GM23338 (cell line): ENCODE measurements around the gene RGS7. TPM values are rescaled to one million over a fixed set of nuclear protein-coding genes. Genes with fewer than 3 reads are reported as not detected.

ENCODE experiments used
- ATAC-seq: fragments of 200-7000 bp; cut with Tn5 transposase; 3 replicates; pipeline ENCODE4 v1.9.1; 2020
- DNase-seq: peaks from one replicate; pipeline ENCODE4 v3.0.0-alpha.2; 2015; ENCODE audit warnings: low spot score
- H2AFZ ChIP-seq: fragments of 200-600 bp; sonication (generic); 2 replicates; pipeline ENCODE4 v1.8.0; 2016; ENCODE audit warnings: antibody characterized with exemption, mild to moderate bottlenecking, moderate library complexity
- H3F3A ChIP-seq: fragments of 200-600 bp; sonication (generic); replicated peaks from 2 replicates; pipeline ENCODE4 v1.8.0; 2017; ENCODE audit warnings: antibody characterized with exemption, mixed run types, low read depth
- H3K27ac ChIP-seq: fragments of 200-600 bp; sonication (generic); 2 replicates; pipeline ENCODE4 v1.6.1; 2016; ENCODE audit warnings: low read depth
- H3K27me3 ChIP-seq: fragments of 200-600 bp; sonication (generic); 2 replicates; pipeline ENCODE4 v1.8.0; 2016; ENCODE audit warnings: mild to moderate bottlenecking, mixed run types, moderate library complexity; ENCODE audit not compliant: insufficient read depth
- H3K36me3 ChIP-seq: fragments of 200-600 bp; sonication (generic); 2 replicates; pipeline ENCODE4 v1.8.0; 2016; ENCODE audit warnings: mild to moderate bottlenecking; ENCODE audit not compliant: insufficient read depth
- H3K4me1 ChIP-seq: fragments of 200-600 bp; sonication (generic); 2 replicates; pipeline ENCODE4 v1.8.0; 2016; ENCODE audit warnings: mild to moderate bottlenecking, moderate library complexity; ENCODE audit not compliant: insufficient read depth
- H3K4me2 ChIP-seq: fragments of 200-600 bp; sonication (generic); 2 replicates; pipeline ENCODE4 v1.7.1; 2017; ENCODE audit warnings: mixed run types
- H3K4me3 ChIP-seq: fragments of 200-600 bp; sonication (generic); 2 replicates; pipeline ENCODE4 v1.6.1; 2016; ENCODE audit warnings: mixed run types
- H3K79me2 ChIP-seq: fragments of 200-600 bp; sonication (generic); replicated peaks from 2 replicates; pipeline ENCODE4 v1.8.0; 2017; ENCODE audit warnings: mild to moderate bottlenecking; ENCODE audit not compliant: insufficient read depth
- H3K9me2 ChIP-seq: fragments of 200-600 bp; sonication (generic); 2 replicates; pipeline ENCODE4 v1.8.0; 2017; ENCODE audit not compliant: insufficient read depth
- H4K20me1 ChIP-seq: fragments of 200-600 bp; sonication (generic); replicated peaks from 2 replicates; pipeline ENCODE4 v1.8.0; 2017; ENCODE audit warnings: mild to moderate bottlenecking; ENCODE audit not compliant: insufficient read depth
- H3K27ac Mint-ChIP-seq: 2 replicates; pipeline ENCODE4 v1.8.0; 2020; ENCODE audit warnings: inconsistent platforms, mild to moderate bottlenecking, moderate library complexity, mixed read lengths
- H3K27me3 Mint-ChIP-seq: 3 replicates; pipeline ENCODE4 v1.8.0; 2022; ENCODE audit warnings: low read depth, mild to moderate bottlenecking, moderate library complexity, mixed read lengths, inconsistent platforms; ENCODE audit not compliant: insufficient read depth, poor library complexity
- H3K36me3 Mint-ChIP-seq: 3 replicates; pipeline ENCODE4 v1.8.0; 2021; ENCODE audit warnings: low read depth, mild to moderate bottlenecking, inconsistent platforms, moderate library complexity, mixed read lengths
- H3K4me1 Mint-ChIP-seq: 3 replicates; pipeline ENCODE4 v1.8.0; 2020; ENCODE audit warnings: mild to moderate bottlenecking, inconsistent platforms, mixed read lengths
- H3K4me3 Mint-ChIP-seq: 3 replicates; pipeline ENCODE4 v1.8.0; 2021; ENCODE audit warnings: moderate library complexity, mild to moderate bottlenecking, inconsistent platforms, mixed read lengths
- H3K9me3 Mint-ChIP-seq: 3 replicates; pipeline ENCODE4 v1.8.0; 2020; ENCODE audit warnings: moderate library complexity, mild to moderate bottlenecking, inconsistent platforms, mixed read lengths
- NANOG ChIP-seq: IDR thresholded peaks from 2 replicates; pipeline ENCODE4 v1.6.1; 2016; ENCODE audit warnings: antibody characterized with exemption, borderline replicate concordance
- POLR2AphosphoS5 ChIP-seq: IDR thresholded peaks from 2 replicates; pipeline ENCODE4 v1.6.1; 2016; ENCODE audit warnings: antibody characterized with exemption, low read depth
- STAT1 ChIP-seq: IDR thresholded peaks from one replicate; pipeline ENCODE4 v1.6.1; 2016; ENCODE audit warnings: antibody characterized with exemption; ENCODE audit not compliant: unreplicated experiment
- ZNF331 ChIP-seq: fragments of 250-450 bp; sonication (Bioruptor Pico); IDR thresholded peaks from 2 replicates; pipeline ENCODE4 v1.5.0; 2020; ENCODE audit warnings: low read depth, mild to moderate bottlenecking, moderate library complexity
- polyA plus RNA-seq: library from polyadenylated mRNA; unstranded; fragments of >200 nt; fragmentation: Nextera tagmentation; extraction: Ambion mirVana; gene quantifications from 2 replicates; pipeline ENCODE4 v1.2.1, GENCODE V29; 2016
- total RNA-seq: library from RNA; depleted of rRNA; stranded (reverse); fragments of >200 nt; shearing (Covaris generic); gene quantifications from 2 replicates; pipeline ENCODE4 v1.2.3, GENCODE V29; 2014
- TF ChIP-seq, protein P1 (sequence below): fragments of 250-450 bp; sonication (Bioruptor Pico); IDR thresholded peaks from 2 replicates; pipeline ENCODE4 v1.5.0; 2020; ENCODE audit warnings: mild to moderate bottlenecking, moderate library complexity
- TF ChIP-seq, protein P2 (sequence below): IDR thresholded peaks from 2 replicates; pipeline ENCODE4 v1.6.1; 2016; ENCODE audit warnings: antibody characterized with exemption
- TF ChIP-seq, protein P3 (sequence below): IDR thresholded peaks from one replicate; pipeline ENCODE4 v1.6.1; 2018; ENCODE audit warnings: antibody characterized with exemption; ENCODE audit not compliant: unreplicated experiment

The RGS7 gene
- total and polyA plus RNA-seq, 2 experiments from 2014 or later: 2.0 to 2.2 TPM

DNA sequence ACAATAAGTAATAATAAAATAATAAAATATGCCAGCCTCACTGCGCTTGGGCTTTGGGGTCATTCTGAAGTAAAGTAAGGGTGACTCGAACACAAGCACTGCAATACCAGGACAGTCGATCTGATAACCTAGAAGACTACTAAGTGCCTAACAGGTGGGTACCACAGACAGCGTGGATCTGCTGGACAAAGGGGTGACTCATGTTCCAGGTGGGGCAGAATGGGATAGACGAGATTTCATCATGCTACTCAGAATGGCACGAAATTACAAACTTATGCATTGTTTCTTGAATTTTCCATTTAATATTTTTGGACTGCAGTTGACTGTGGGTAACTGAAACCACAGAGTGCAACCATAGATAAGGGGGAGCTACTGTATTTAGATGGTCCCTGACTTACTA lies 523.9 kb downstream of the RGS7 start (continued):
- TF ChIP-seq, protein P1, sequence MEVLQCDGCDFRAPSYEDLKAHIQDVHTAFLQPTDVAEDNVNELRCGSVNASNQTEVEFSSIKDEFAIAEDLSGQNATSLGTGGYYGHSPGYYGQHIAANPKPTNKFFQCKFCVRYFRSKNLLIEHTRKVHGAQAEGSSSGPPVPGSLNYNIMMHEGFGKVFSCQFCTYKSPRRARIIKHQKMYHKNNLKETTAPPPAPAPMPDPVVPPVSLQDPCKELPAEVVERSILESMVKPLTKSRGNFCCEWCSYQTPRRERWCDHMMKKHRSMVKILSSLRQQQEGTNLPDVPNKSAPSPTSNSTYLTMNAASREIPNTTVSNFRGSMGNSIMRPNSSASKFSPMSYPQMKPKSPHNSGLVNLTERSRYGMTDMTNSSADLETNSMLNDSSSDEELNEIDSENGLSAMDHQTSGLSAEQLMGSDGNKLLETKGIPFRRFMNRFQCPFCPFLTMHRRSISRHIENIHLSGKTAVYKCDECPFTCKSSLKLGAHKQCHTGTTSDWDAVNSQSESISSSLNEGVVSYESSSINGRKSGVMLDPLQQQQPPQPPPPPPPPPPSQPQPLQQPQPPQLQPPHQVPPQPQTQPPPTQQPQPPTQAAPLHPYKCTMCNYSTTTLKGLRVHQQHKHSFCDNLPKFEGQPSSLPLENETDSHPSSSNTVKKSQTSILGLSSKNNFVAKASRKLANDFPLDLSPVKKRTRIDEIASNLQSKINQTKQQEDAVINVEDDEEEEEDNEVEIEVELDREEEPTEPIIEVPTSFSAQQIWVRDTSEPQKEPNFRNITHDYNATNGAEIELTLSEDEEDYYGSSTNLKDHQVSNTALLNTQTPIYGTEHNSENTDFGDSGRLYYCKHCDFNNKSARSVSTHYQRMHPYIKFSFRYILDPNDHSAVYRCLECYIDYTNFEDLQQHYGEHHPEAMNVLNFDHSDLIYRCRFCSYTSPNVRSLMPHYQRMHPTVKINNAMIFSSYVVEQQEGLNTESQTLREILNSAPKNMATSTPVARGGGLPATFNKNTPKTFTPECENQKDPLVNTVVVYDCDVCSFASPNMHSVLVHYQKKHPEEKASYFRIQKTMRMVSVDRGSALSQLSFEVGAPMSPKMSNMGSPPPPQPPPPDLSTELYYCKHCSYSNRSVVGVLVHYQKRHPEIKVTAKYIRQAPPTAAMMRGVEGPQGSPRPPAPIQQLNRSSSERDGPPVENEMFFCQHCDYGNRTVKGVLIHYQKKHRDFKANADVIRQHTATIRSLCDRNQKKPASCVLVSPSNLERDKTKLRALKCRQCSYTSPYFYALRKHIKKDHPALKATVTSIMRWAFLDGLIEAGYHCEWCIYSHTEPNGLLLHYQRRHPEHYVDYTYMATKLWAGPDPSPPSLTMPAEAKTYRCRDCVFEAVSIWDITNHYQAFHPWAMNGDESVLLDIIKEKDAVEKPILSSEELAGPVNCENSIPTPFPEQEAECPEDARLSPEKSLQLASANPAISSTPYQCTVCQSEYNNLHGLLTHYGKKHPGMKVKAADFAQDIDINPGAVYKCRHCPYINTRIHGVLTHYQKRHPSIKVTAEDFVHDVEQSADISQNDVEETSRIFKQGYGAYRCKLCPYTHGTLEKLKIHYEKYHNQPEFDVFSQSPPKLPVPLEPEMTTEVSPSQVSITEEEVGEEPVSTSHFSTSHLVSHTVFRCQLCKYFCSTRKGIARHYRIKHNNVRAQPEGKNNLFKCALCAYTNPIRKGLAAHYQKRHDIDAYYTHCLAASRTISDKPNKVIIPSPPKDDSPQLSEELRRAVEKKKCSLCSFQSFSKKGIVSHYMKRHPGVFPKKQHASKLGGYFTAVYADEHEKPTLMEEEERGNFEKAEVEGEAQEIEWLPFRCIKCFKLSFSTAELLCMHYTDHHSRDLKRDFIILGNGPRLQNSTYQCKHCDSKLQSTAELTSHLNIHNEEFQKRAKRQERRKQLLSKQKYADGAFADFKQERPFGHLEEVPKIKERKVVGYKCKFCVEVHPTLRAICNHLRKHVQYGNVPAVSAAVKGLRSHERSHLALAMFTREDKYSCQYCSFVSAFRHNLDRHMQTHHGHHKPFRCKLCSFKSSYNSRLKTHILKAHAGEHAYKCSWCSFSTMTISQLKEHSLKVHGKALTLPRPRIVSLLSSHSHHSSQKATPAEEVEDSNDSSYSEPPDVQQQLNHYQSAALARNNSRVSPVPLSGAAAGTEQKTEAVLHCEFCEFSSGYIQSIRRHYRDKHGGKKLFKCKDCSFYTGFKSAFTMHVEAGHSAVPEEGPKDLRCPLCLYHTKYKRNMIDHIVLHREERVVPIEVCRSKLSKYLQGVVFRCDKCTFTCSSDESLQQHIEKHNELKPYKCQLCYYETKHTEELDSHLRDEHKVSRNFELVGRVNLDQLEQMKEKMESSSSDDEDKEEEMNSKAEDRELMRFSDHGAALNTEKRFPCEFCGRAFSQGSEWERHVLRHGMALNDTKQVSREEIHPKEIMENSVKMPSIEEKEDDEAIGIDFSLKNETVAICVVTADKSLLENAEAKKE (CRISPR knock-in tag): no peak
- TF ChIP-seq, protein P2, sequence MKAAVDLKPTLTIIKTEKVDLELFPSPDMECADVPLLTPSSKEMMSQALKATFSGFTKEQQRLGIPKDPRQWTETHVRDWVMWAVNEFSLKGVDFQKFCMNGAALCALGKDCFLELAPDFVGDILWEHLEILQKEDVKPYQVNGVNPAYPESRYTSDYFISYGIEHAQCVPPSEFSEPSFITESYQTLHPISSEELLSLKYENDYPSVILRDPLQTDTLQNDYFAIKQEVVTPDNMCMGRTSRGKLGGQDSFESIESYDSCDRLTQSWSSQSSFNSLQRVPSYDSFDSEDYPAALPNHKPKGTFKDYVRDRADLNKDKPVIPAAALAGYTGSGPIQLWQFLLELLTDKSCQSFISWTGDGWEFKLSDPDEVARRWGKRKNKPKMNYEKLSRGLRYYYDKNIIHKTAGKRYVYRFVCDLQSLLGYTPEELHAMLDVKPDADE: no peak
- TF ChIP-seq, protein P3, sequence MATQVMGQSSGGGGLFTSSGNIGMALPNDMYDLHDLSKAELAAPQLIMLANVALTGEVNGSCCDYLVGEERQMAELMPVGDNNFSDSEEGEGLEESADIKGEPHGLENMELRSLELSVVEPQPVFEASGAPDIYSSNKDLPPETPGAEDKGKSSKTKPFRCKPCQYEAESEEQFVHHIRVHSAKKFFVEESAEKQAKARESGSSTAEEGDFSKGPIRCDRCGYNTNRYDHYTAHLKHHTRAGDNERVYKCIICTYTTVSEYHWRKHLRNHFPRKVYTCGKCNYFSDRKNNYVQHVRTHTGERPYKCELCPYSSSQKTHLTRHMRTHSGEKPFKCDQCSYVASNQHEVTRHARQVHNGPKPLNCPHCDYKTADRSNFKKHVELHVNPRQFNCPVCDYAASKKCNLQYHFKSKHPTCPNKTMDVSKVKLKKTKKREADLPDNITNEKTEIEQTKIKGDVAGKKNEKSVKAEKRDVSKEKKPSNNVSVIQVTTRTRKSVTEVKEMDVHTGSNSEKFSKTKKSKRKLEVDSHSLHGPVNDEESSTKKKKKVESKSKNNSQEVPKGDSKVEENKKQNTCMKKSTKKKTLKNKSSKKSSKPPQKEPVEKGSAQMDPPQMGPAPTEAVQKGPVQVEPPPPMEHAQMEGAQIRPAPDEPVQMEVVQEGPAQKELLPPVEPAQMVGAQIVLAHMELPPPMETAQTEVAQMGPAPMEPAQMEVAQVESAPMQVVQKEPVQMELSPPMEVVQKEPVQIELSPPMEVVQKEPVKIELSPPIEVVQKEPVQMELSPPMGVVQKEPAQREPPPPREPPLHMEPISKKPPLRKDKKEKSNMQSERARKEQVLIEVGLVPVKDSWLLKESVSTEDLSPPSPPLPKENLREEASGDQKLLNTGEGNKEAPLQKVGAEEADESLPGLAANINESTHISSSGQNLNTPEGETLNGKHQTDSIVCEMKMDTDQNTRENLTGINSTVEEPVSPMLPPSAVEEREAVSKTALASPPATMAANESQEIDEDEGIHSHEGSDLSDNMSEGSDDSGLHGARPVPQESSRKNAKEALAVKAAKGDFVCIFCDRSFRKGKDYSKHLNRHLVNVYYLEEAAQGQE: no peak
- no peak for TF ChIP-seq POLR2AphosphoS5

DNA sequence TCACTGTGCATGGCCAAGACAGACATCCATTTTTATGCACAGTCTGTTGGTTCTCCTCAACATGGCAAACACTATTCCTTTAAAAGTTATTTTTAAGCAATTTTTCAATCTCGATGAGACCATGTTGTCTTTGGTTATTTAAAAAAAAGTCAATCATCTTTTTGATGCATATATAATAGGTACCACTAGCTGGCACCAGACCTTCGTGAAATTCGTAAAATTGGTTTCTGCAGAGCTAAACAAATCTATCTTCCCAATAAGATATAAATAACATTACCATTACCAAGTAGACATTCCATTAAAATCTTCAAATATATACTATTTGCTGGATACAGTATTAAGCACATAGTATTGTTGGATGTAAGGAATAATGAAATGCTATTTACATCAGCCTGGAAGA lies 525.1 kb downstream of the RGS7 start:
- H3F3A ChIP-seq: no peaks in the 10 kb centered on the region
- no peaks in the 10 kb centered on the region for H3K4me1 ChIP-seq
- H4K20me1 ChIP-seq: no peaks in the 10 kb centered on the region
- no peak overlapping the region for H3K4me3 ChIP-seq
- no peak overlapping the region for H3K4me2 ChIP-seq
- DNase-seq (no peak), ATAC-seq (no peak)
- Mint-ChIP-seq H3K4me3 (no peak overlapping the region), H3K4me1 (no peaks in the 10 kb centered on the region), H3K9me3 (no peaks in the 10 kb centered on the region), H3K27me3 (no peaks in the 10 kb centered on the region), H3K27ac (no peak overlapping the region), H3K36me3 (no peaks in the 10 kb centered on the region)
- H2AFZ ChIP-seq: no peak overlapping the region
- no peaks in the 10 kb centered on the region for H3K36me3 ChIP-seq
- no peaks in the 10 kb centered on the region for H3K79me2 ChIP-seq
- H3K9me2 ChIP-seq: no peaks in the 10 kb centered on the region
- H3K27me3 ChIP-seq: no peaks in the 10 kb centered on the region
- H3K27ac ChIP-seq: no peak overlapping the region
- no peak for TF ChIP-seq NANOG
- TF ChIP-seq STAT1: no peak
- TF ChIP-seq ZNF331 (CRISPR knock-in tag): no peak
